Esophagus squamous epithelium (tissue), 5 donors: Measurements from ENCODE around the gene CALN1. TPM values are rescaled to one million over a fixed set of nuclear protein-coding genes. Genes with fewer than 3 reads are reported as not detected.

Experiments
- DNase-seq: peaks from one replicate; lab custom pipeline; 2025; lab: John Stamatoyannopoulos, UW
- H3K27ac ChIP-seq, 4 donors: fragments of 200-600 bp; sonication (generic); one replicate each; pipeline ENCODE4 v1.5.1; 2016 to 2019; ENCODE audit warnings: mild to moderate bottlenecking in 1 of 4
- H3K27me3 ChIP-seq, 4 donors: fragments of 200-600 bp; sonication (generic); 1 replicate in 3 of 4; 2 replicates in 1 of 4; pipeline versions ENCODE4 v1.5.1 to v1.6.0; 2017 to 2021; ENCODE audit warnings: antibody characterized with exemption in 1 of 4
- H3K36me3 ChIP-seq, 3 donors: fragments of 200-600 bp; sonication (generic); one replicate each; pipeline ENCODE4 v1.5.1; 2016 to 2019
- H3K4me1 ChIP-seq, 3 donors: fragments of 200-600 bp; sonication (generic); one replicate each; pipeline ENCODE4 v1.5.1; 2017 to 2019
- H3K4me3 ChIP-seq, 4 donors: fragments of 200-600 bp; sonication (generic); 1 replicate in 3 of 4; 2 replicates in 1 of 4; pipeline ENCODE4 v1.5.1; 2016 to 2019; ENCODE audit warnings: mild to moderate bottlenecking in 2 of 4, moderate library complexity in 1 of 4
- H3K9me3 ChIP-seq, 3 donors: fragments of 200-600 bp; sonication (generic); one replicate each; pipeline ENCODE4 v1.5.1; 2016 to 2019
- POLR2A ChIP-seq, 4 donors: fragments of 450-650 bp; IDR thresholded peaks; one replicate each; pipeline ENCODE4 v1.6.1; 2017; ENCODE audit warnings: antibody characterized with exemption in 4 of 4, mild to moderate bottlenecking in 4 of 4, moderate library complexity in 3 of 4
- WGBS, 2 donors: methylation state at CpG; one replicate each; pipeline ENCODE4 v1.1.5; 2018; 5-methylcytosine and 5-hydroxymethylcytosine counted together
- intact Hi-C: fragments of 100-400 bp; cut with DNase I; formaldehyde crosslinking; loops from one replicate; pipeline ENCODE4 v1.15.0; 2022
- total RNA-seq, 4 donors: library from RNA; depleted of rRNA; stranded (reverse); fragments of >200 nt; gene quantifications; one replicate each; pipeline ENCODE4 v1.1.0, GENCODE V29; 2016
- TF ChIP-seq, protein P1 (sequence below), 6 experiments: fragments of 450-650 bp in 4 of 6; fragments of 200-600 bp in 2 of 6; sonication (generic) in 2 of 6; IDR thresholded peaks; one replicate each; pipeline ENCODE4 v1.5.1; 2016 to 2019; ENCODE audit warnings: antibody characterized with exemption in 6 of 6, mild to moderate bottlenecking in 4 of 6, moderate library complexity in 4 of 6
- donor health status: DM: yes; HTN: yes; CAD: no.

Gene CALN1
- total RNA-seq, 4 donors from 2014 or later: 0.83 TPM; not detected in 3

DNA sequence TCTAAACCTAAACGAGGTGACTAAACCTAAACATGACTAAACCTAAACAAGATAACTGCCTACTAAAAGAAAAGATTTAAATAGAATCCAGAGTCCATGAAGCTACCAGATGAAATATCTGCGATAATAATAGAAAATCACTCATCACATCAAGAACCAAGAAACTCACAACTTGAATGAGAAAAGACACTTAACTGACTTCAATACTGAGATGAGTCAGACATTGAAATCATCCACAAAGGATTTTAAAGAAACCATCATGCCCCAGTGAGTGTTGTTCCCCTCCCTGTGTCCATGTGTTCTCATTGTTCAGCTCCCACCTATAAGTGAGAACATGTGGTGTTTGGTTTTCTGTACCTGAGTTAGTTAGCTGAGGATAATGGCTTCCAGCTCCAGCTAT, 416.0 kb downstream of the CALN1 start:
- no peak for TF ChIP-seq POLR2A (IDR thresholded peaks at IDR 0.05)
- TF ChIP-seq, protein P1, sequence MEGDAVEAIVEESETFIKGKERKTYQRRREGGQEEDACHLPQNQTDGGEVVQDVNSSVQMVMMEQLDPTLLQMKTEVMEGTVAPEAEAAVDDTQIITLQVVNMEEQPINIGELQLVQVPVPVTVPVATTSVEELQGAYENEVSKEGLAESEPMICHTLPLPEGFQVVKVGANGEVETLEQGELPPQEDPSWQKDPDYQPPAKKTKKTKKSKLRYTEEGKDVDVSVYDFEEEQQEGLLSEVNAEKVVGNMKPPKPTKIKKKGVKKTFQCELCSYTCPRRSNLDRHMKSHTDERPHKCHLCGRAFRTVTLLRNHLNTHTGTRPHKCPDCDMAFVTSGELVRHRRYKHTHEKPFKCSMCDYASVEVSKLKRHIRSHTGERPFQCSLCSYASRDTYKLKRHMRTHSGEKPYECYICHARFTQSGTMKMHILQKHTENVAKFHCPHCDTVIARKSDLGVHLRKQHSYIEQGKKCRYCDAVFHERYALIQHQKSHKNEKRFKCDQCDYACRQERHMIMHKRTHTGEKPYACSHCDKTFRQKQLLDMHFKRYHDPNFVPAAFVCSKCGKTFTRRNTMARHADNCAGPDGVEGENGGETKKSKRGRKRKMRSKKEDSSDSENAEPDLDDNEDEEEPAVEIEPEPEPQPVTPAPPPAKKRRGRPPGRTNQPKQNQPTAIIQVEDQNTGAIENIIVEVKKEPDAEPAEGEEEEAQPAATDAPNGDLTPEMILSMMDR (IDR thresholded peaks at IDR 0.05): no peak
- no peaks in the 10 kb centered on the region for H3K9me3 ChIP-seq
- no peaks in the 10 kb centered on the region for H3K27me3 ChIP-seq
- no peak for DNase-seq
- 54 to 55% methylated on average over 2 of the region's 2 CpGs for WGBS, 2 donors
- no peaks in the 10 kb centered on the region for H3K4me1 ChIP-seq
- intact Hi-C loops: no loop called here
- no peak overlapping the region for H3K4me3 ChIP-seq
- no peak overlapping the region for H3K27ac ChIP-seq
- no peaks in the 10 kb centered on the region for H3K36me3 ChIP-seq

DNA sequence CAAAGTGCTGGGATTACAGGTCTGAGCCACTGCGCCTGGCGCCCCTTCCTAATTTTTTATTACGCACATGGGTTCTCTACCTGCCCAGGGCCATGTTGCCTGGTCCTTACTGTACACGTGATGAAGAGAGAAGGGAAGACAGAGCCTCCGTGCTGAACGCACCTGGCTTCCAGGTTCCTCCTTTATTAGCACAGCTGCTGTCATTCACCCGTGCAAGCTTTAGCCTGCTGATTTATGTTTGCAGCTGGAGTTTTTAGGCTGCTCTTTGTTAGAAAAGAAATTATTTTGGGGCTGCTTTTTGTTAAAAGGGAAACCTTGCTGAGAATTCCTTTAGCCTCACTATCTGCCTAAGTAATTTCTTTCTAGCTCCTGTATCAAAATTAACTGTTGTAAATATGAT, 417.0 kb downstream of the CALN1 start:
- Histone ChIP-seq H3K27me3 (no peaks in the 10 kb centered on the region), H3K4me1 (no peaks in the 10 kb centered on the region), H3K36me3 (no peaks in the 10 kb centered on the region), H3K4me3 (no peak overlapping the region), H3K9me3 (no peaks in the 10 kb centered on the region), H3K27ac (no peak overlapping the region)
- WGBS, 2 donors: 54 to 61% methylated on average over 6 to 7 of the region's 7 CpGs
- intact Hi-C loops: no loop called here
- DNase-seq: no peak
- TF ChIP-seq, protein P1 (IDR thresholded peaks at IDR 0.05): no peak

DNA sequence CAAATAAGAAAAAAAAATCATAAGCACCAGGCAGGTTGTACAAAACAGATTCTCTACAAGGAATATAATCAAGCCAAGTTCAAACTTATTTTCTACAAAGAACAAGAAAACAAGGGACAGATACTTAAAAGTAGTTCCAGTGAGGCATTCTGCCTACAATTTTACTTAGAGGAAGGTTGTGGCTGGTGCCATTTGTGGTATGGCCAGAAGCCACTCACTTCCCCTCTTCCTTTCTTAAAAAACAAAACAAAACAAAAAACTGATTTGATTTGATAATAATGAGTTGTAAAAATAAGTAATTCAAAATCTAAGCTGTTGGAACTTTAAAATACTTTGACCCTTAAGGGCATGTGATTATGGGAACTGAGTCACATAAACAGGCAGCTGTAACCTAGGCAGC, 420.6 kb downstream of the CALN1 start:
- Histone ChIP-seq H3K4me1 (no peaks in the 10 kb centered on the region), H3K9me3 (no peaks in the 10 kb centered on the region), H3K27me3 (no peaks in the 10 kb centered on the region), H3K4me3 (no peak overlapping the region), H3K27ac (no peak overlapping the region), H3K36me3 (no peaks in the 10 kb centered on the region)
- intact Hi-C loops: no loop called here
- TF ChIP-seq, protein P1 (IDR thresholded peaks at IDR 0.05): no peak
- no peak for TF ChIP-seq POLR2A (IDR thresholded peaks at IDR 0.05)
- DNase-seq: no peak

DNA sequence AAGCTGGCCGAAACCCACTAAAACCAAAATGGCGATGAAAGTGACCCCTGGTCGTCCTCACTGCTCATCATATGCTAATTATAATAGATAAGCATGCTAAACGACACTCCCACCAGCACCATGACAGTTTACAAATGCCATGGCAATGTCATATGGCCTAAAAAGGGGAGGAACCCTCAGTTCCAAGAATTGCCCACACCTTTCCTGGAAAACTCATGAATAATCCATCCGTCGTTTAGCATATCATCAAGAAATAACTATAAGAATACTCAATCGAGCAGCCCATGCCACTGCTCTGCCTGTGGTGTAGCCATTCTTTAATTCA, 422.0 kb downstream of the CALN1 start:
- 76 to 86% methylated on average over 7 of the region's 7 CpGs for WGBS, 2 donors
- H3K36me3 ChIP-seq: no peaks in the 10 kb centered on the region
- no peaks in the 10 kb centered on the region for H3K27me3 ChIP-seq
- no peaks in the 10 kb centered on the region for H3K9me3 ChIP-seq
- no peak for DNase-seq
- H3K4me1 ChIP-seq: no peaks in the 10 kb centered on the region
- TF ChIP-seq POLR2A (IDR thresholded peaks at IDR 0.05): no peak
- TF ChIP-seq, protein P1 (IDR thresholded peaks at IDR 0.05): no peak
- no peak overlapping the region for H3K27ac ChIP-seq
- intact Hi-C loops: no loop called here
- no peak overlapping the region for H3K4me3 ChIP-seq

DNA sequence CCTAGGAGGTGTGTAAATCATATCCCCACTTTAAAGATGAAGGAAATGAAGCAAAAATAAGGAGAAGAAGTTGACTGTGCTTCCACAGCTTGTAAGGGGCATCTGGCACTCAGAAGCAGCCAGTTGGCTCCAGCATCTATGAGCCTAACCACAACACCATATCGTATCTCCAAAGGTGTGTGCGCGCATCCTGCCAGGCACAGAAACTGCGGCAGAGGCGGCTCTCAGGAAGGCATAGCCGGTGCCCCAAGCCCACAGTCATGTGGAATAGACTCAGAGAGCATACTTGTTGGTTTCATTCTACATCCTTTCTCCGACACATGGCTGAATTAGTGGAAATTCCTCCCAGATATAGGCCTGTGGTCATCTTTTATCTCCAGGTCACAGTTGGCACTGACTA, 423.9 kb downstream of the CALN1 start:
- Histone ChIP-seq H3K9me3 (no peaks in the 10 kb centered on the region), H3K4me3 (no peak overlapping the region), H3K27ac (no peak overlapping the region), H3K36me3 (no peaks in the 10 kb centered on the region), H3K4me1 (no peaks in the 10 kb centered on the region), H3K27me3 (no peaks in the 10 kb centered on the region)
- intact Hi-C loops: no loop called here
- DNase-seq: no peak
- TF ChIP-seq, protein P1 (IDR thresholded peaks at IDR 0.05): no peak
- no peak for TF ChIP-seq POLR2A (IDR thresholded peaks at IDR 0.05)
- WGBS, 2 donors: 64 to 82% methylated on average over 7 of the region's 7 CpGs
